GM21717 (cell line): ENCODE measurements around the gene TRMT112.

ENCODE experiments used
- ATAC-seq: cut with Tn5 transposase; IDR thresholded peaks from one replicate; pipeline ENCODE4 v1.9.1; 2021; ENCODE audit warnings: mild to moderate bottlenecking, moderate library complexity; ENCODE audit not compliant: unreplicated experiment

The TRMT112 gene

DNA sequence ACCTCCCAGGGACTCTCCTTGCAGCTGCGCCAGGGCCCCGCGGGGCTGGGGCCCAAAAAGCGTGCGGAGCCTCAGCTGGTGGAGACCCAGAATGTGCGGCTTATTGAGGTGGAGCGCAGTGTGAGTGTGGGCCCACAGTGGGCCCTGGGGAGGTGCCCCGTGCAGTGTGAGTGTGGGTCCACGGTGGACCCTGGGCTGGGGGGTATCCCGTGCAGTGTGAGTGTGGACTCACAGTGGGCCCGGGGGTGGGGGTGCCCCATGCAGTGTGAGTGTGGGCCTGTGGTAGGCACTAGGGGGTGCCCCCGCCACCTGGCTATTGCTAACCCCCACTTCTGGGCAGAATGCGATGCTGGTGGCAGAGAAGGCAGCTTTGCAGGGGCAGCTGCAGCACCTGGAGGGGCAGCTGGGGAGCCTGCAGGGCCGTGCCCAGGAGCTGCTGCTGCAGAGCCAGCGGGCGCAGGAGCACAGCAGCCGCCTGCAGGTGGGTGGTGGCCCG is 33.8 kb upstream of the TRMT112 start:
- no peak for ATAC-seq

- no peak for ATAC-seq
Measured at GRCh38 chr11:64349404-64349803, 32.0 kb upstream of the TRMT112 start.

- ATAC-seq, result no peak
Measured at GRCh38 chr11:64349025-64349387, 31.6 kb upstream of the TRMT112 start.

- ATAC-seq, result no peak
Measured at GRCh38 chr11:64348383-64349024, 31.1 kb upstream of the TRMT112 start.

DNA sequence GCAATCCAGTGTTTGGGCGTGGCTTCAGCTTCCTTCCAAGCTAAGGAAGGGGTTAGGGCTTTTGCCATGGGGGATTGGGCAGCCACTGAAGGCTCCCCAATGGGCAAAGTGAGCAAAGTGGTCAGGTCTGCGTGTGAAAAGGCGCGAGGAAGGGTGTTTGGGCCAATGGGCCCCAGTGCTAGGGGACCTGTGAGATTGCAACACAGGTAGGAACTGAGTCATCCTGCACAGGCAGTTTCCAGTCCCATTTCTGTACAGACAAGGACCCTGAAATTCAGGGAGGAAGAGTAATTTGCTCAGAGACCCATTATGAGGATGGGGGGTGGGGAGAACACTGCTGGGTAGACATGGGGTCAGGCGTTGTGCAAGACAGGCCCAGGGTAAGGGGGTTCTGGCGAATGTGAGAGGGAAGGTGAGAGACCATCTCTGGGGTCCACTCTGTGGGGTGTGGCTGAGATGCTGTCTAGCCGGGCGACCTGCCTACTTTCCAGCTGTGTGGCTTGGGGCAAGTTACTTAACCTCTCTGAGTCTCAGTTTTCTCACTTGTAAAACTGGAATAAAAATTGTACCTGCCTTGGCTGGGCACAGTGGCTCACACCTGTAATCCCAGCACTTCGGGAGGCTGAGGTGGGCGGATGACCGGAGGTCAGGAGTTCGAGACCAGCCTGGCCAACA is 30.0 kb upstream of the TRMT112 start:
- no peak for ATAC-seq

DNA sequence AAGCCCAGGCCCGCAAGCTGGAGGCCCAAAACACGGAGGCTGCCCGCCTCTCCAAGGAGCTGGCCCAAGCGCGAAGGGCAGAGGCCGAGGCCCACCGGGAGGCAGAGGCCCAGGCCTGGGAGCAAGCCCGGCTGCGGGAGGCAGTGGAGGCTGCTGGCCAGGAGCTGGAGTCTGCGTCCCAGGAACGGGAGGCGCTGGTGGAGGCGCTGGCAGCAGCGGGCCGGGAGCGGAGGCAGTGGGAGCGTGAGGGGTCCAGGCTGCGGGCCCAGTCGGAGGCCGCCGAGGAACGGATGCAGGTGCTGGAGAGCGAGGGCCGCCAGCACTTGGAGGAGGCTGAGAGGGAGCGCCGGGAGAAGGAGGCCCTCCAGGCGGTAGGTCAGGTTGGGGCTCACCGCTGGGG is 27.4 kb upstream of the TRMT112 start:
- ATAC-seq, result no peak

- no peak for ATAC-seq
Measured at GRCh38 chr11:64343767-64344559, 26.6 kb upstream of the TRMT112 start.

- ATAC-seq, result no peak
Measured at GRCh38 chr11:64342869-64343745, 25.7 kb upstream of the TRMT112 start.

GRCh38 chr11:64341851-64342791 is 24.8 kb upstream of the TRMT112 start:
- no peak for ATAC-seq

DNA sequence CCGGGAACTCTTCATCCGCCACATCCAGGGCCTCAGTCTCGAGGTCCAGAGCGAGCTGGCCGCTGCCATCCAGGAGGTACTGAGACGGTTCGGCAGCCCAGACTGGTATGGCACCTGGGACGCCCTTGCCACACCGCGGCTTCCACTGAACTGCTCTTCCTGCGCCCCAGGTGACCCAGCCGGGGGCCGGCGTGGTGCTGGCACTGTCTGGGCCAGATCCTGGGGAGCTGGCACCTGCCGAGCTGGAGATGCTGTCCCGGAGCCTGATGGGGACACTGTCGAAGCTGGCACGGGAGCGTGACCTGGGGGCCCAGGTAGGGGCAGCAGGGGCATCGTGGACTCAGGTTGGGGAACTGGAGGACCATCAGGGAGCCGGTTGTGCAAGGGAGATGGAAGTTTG is 24.1 kb upstream of the TRMT112 start:
- no peak for ATAC-seq

GRCh38 chr11:64340671-64341335 is 23.4 kb upstream of the TRMT112 start:
- peak; percentile 14 for ATAC-seq

GRCh38 chr11:64339754-64340408 is 22.5 kb upstream of the TRMT112 start, which contains the start of gene CCDC88B:
TSS of gene CCDC88B (plus strand) at chr11:64340204. CDS start at chr11:64340267, 63 bp downstream.
- peak; percentile 42 for ATAC-seq

DNA sequence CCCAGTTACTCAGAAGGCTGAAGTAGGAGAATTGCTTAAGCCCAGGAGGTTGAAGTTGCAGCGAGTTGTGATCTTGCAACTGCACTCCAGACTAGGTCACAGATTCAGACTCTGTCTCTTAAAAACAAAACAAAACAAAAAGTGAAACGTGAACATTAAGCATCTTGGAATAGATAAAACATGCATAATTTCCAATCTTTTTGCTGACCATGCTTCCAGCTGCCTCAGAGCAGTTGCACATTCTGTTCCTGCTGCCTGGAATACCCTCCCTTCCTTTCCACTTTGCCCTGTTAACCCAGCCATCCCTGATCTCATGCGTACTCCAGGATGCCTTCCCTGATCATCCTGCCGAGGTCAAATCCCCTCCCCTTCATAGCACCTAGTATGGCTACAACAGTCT is 21.9 kb upstream of the TRMT112 start:
- ATAC-seq, result no peak

GRCh38 chr11:64338716-64339115 is 21.4 kb upstream of the TRMT112 start:
- ATAC-seq, result no peak

- ATAC-seq, result no peak
Measured at GRCh38 chr11:64337538-64338249, 20.3 kb upstream of the TRMT112 start.

DNA sequence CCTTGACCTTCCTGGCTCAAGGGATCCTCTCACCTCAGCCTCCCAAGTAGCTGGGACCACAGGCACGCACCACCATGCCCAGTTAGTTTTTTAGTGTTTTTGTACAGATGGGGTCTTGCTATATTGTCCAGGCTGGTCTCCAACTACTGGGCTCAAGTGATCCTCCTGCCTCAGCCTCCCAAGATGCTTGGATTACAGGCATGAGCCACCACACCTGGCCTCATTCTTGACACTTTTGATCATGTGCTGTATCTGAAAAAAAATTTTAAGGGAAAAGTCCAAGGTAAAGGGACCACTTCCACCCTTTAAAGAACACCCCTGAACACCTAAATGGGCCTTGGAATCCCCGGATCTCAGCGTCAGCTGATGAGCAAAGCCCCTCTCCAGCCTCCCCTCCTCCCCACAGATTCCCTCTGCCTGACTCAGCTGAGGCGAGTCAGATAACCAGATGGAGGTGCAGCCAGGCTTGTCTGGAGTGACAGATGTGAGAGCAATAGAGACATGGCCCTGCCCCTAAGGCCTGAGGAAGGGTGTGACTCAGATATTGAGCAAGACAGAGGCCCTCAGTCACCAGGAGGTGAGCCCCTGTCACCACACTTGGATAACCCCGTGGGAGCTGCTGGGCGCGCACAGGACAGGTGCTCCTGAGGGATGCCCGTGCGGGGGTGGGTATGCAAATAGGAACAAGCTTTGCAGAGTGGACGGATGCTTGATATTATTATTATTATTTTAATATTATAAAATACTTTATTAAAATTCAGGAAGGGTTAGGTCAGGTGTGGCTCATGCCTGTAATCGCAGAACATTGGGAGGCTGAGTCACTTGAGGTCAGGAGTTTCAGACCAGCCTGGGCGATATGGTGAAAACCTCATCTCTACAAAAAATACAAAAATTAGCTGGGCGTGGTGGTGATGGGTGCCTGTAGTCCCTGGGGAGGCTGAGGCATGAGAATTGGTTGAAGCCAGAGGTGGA is 17.7 kb upstream of the TRMT112 start:
- ATAC-seq, result peak; percentile 61

DNA sequence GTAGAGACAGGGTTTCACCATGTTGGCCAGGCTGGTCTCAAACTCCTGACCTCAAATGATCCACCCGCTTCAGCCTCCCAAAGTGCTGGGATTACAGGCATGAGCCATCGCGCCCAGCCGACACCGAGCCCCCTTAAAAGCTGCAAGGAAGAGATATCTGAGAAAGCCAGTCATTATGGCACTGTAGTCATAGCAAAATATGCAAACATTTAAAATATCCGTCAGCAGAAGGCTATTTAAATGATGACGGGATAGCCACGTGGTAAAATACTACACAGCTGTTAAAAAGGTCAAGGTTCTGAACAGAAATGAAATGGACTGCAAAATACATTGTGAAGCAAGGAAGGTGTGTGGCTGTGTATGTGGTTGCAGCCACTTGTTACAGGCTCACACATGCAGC is 16.2 kb upstream of the TRMT112 start:
- ATAC-seq, result no peak
